ENCODE results near the gene PYGB. TPM values are rescaled to one million over a fixed set of nuclear protein-coding genes. Genes with fewer than 3 reads are reported as not detected.

The PYGB gene
- total RNA-seq, 1 experiment from 2014 or later = 258 TPM

DNA sequence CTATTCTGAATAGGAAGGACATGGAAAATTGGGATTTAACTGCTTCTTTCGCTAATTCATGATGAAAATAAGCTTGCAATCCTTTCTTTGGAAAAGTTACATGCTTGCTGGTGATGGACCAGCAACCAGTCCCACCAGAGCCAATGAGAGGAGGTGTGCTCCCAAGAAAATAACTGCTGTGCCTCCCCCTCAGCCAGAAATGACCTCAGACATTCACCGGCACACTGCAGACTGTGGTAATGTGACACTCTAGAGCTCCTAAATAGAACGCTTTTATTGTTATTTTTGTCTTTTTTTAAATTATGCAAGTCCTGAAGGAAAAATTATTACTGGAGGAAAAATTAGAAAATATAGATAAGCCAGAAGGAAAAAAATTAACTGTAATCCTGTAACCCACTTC, 2.6 kb downstream of the PYGB start:
- H3K27ac Mint-ChIP-seq (ENCODE audit: unreplicated experiment) = peak overlapping the region; percentile 33
- no peaks in the 10 kb centered on the region for H3K9me3 Mint-ChIP-seq (ENCODE audit: low read depth, unreplicated experiment)
- DNase-seq = no peak
- intact Hi-C loops (cut with micrococcal nuclease; ENCODE audit: unreplicated experiment) = no loop called here
- TF ChIP-seq, protein P1, sequence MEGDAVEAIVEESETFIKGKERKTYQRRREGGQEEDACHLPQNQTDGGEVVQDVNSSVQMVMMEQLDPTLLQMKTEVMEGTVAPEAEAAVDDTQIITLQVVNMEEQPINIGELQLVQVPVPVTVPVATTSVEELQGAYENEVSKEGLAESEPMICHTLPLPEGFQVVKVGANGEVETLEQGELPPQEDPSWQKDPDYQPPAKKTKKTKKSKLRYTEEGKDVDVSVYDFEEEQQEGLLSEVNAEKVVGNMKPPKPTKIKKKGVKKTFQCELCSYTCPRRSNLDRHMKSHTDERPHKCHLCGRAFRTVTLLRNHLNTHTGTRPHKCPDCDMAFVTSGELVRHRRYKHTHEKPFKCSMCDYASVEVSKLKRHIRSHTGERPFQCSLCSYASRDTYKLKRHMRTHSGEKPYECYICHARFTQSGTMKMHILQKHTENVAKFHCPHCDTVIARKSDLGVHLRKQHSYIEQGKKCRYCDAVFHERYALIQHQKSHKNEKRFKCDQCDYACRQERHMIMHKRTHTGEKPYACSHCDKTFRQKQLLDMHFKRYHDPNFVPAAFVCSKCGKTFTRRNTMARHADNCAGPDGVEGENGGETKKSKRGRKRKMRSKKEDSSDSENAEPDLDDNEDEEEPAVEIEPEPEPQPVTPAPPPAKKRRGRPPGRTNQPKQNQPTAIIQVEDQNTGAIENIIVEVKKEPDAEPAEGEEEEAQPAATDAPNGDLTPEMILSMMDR (IDR thresholded peaks at IDR 0.05; ENCODE audit: unreplicated experiment) = no peak
- BruUV-seq (replicated peaks) = no TSS peak
- H3K4me1 Mint-ChIP-seq (ENCODE audit: low read depth, unreplicated experiment) = peaks cover 3% of the 10 kb centered on the region
- peak overlapping the region; percentile 69 for H3K4me3 Mint-ChIP-seq (ENCODE audit: low read depth, unreplicated experiment)
- no peaks in the 10 kb centered on the region for H3K27me3 Mint-ChIP-seq (ENCODE audit: unreplicated experiment)
- peaks cover 92% of the 10 kb centered on the region for H3K36me3 Mint-ChIP-seq (ENCODE audit: insufficient read depth, unreplicated experiment)
- CTCF ChIA-PET = no interaction called here

DNA sequence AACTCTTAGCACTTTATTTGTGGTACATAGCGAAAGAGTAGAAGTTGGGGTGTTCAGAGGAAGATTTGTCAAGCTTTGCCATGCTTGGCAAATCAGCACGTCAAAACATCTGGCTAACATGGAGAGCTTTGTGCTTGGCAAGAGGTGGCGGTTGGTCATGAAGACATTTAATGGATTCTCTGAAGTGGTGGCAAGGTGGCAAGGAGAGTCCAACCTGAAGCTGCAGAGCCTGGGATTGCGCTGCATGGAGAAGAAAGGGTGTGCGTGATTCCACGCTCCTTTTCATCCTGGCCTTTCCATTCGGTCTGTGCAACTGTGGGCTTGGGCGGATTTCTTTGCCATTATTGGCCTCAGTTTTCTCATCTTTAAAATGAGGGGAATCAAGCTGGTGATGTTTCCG, 3.1 kb downstream of the PYGB start:
- no peaks in the 10 kb centered on the region for H3K4me1 Mint-ChIP-seq (ENCODE audit: low read depth, unreplicated experiment)
- DNase-seq = no peak
- H3K27ac Mint-ChIP-seq (ENCODE audit: unreplicated experiment) = peak overlapping the region; percentile 33
- H3K4me3 Mint-ChIP-seq (ENCODE audit: low read depth, unreplicated experiment) = peak overlapping the region; percentile 69
- intact Hi-C loops (cut with micrococcal nuclease; ENCODE audit: unreplicated experiment) = no loop called here
- peaks cover 97% of the 10 kb centered on the region for H3K36me3 Mint-ChIP-seq (ENCODE audit: insufficient read depth, unreplicated experiment)
- no peaks in the 10 kb centered on the region for H3K27me3 Mint-ChIP-seq (ENCODE audit: unreplicated experiment)
- no TSS peak for BruUV-seq (replicated peaks)
- TF ChIP-seq, protein P1 (IDR thresholded peaks at IDR 0.05; ENCODE audit: unreplicated experiment) = no peak
- H3K9me3 Mint-ChIP-seq (ENCODE audit: low read depth, unreplicated experiment) = no peaks in the 10 kb centered on the region
- CTCF ChIA-PET = no interaction called here

DNA sequence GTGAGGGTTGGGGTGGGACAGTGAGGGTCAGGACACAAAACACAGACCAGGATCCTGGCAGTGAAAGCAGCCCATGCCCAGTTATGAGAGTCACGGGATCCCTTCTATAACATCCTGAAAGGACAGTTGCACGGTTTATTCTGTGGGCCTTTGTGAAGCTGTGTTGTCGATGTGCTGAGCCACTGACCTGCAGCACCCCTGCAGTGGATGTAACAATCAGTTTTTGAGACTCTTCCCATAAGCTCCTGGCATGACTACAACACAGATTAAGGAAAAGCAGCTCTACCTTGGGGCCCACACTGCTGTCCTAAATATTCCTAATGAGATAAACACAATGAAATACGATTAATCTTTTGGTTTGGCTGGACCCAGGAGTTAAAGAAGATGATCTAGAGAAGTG, 3.7 kb downstream of the PYGB start:
- H3K27me3 Mint-ChIP-seq (ENCODE audit: unreplicated experiment) = no peaks in the 10 kb centered on the region
- H3K9me3 Mint-ChIP-seq (ENCODE audit: low read depth, unreplicated experiment) = no peaks in the 10 kb centered on the region
- no peak overlapping the region for H3K27ac Mint-ChIP-seq (ENCODE audit: unreplicated experiment)
- no peak for DNase-seq
- TF ChIP-seq, protein P1 (IDR thresholded peaks at IDR 0.05; ENCODE audit: unreplicated experiment) = no peak
- CTCF ChIA-PET = interaction anchor here (0.6 kb wide), 1 partner anchor 146 kb away, joined by 4 read pairs; no protein-coding TSS in a partner anchor
- intact Hi-C loops (cut with micrococcal nuclease; ENCODE audit: unreplicated experiment) = no loop called here
- peaks cover 98% of the 10 kb centered on the region for H3K36me3 Mint-ChIP-seq (ENCODE audit: insufficient read depth, unreplicated experiment)
- no TSS peak for BruUV-seq (replicated peaks)
- peak overlapping the region; percentile 69 for H3K4me3 Mint-ChIP-seq (ENCODE audit: low read depth, unreplicated experiment)
- H3K4me1 Mint-ChIP-seq (ENCODE audit: low read depth, unreplicated experiment) = no peaks in the 10 kb centered on the region

DNA sequence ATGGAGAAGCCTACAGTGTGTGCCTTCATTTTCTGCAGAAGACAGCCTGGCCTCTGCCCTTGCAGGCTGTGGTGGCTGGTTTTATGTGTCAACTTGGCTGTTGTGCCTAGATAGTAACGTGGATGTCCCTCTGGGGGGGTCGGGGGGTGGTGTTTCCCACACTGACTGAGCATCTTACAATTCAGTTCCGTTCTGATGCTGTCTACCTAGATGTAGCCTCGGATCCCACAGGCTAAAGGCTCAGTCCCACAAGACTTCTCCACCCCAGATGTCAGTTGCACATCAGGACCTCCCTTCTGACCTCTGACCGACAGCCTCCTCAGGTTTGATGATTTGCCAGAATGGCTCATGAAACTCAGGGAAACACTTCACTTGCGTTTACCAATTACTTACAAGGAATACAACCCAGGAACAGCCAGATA, 4.4 kb downstream of the PYGB start:
- intact Hi-C loops (cut with micrococcal nuclease; ENCODE audit: unreplicated experiment) = no loop called here
- H3K27ac Mint-ChIP-seq (ENCODE audit: unreplicated experiment) = no peak overlapping the region
- TF ChIP-seq, protein P1 (IDR thresholded peaks at IDR 0.05; ENCODE audit: unreplicated experiment) = no peak

More for the DNA sequence above, 4.4 kb downstream of the PYGB start:
- H3K4me3 Mint-ChIP-seq (ENCODE audit: low read depth, unreplicated experiment) = peak overlapping the region; percentile 69
- CTCF ChIA-PET = no interaction called here
- H3K4me1 Mint-ChIP-seq (ENCODE audit: low read depth, unreplicated experiment) = no peaks in the 10 kb centered on the region
- no peaks in the 10 kb centered on the region for H3K9me3 Mint-ChIP-seq (ENCODE audit: low read depth, unreplicated experiment)
- BruUV-seq (replicated peaks) = TSS peak; percentile 1
- no peaks in the 10 kb centered on the region for H3K27me3 Mint-ChIP-seq (ENCODE audit: unreplicated experiment)
- peaks cover 98% of the 10 kb centered on the region for H3K36me3 Mint-ChIP-seq (ENCODE audit: insufficient read depth, unreplicated experiment)
- no peak for DNase-seq
